K562 (cell line): ENCODE data around the gene TAF8. TPM values are rescaled to one million over a fixed set of nuclear protein-coding genes. Genes with fewer than 3 reads are reported as not detected.

ENCODE experiments used
- BCLAF1 ChIP-seq, 2 experiments: fragments of 450-650 bp in 1 of 2; IDR thresholded peaks; 2 replicates each; pipeline ENCODE4 v1.6.1; 2011 to 2017; ENCODE audit warnings: low read depth in 2 of 2, antibody characterized with exemption in 1 of 2, borderline replicate concordance in 1 of 2, low read length in 1 of 2, mild to moderate bottlenecking in 1 of 2, mixed read lengths in 1 of 2; ENCODE audit not compliant: control insufficient read depth in 1 of 2
- BDP1 ChIP-seq: IDR thresholded peaks from 3 replicates; pipeline ENCODE4 v1.6.1; 2011; ENCODE audit not compliant: insufficient read length, insufficient read depth
- HMG20B ChIP-seq: fragments of 250-450 bp; sonication (Bioruptor Pico); IDR thresholded peaks from 2 replicates; pipeline ENCODE4 v1.5.0; 2021; ENCODE audit warnings: mild to moderate bottlenecking
- NRF1 ChIP-seq, 2 experiments: fragments of 450-650 bp; IDR thresholded peaks in 1 of 2; conservative IDR thresholded peaks in 1 of 2; 2 replicates each; pipeline ENCODE4 v1.6.1; 2014; ENCODE audit warnings: mild to moderate bottlenecking in 2 of 2
- RBFOX2 ChIP-seq: fragments of 200-400 bp; formaldehyde crosslinking; IDR thresholded peaks from 2 replicates; pipeline ENCODE4 v1.6.1; 2017; ENCODE audit warnings: low read depth, mild to moderate bottlenecking, low read length, moderate library complexity
- ZHX1 ChIP-seq: fragments of 150-350 bp; conservative IDR thresholded peaks from 2 replicates; pipeline ENCODE4 v1.6.1; 2014; ENCODE audit warnings: low read length
- polyA plus RNA-seq, 8 experiments: library from polyadenylated mRNA; depleted of rRNA in 4 of 8; stranded (reverse) in 5 of 8; unstranded in 3 of 8; fragments of >200 nt; fragmentation: Nextera tagmentation in 2 of 8; fragmentation: Illumina TruSeq in 1 of 8; extraction: Ambion mirVana in 2 of 8; extraction: Trizol in 1 of 8; gene quantifications; 2 replicates each; pipeline versions ENCODE4 v1.2.1 to v1.2.3, GENCODE V29; 2011 to 2014; ENCODE audit warnings: inconsistent platforms in 1 of 8, missing spikeins in 1 of 8
- total RNA-seq, 7 experiments: library from RNA; depleted of rRNA in 6 of 7; stranded (reverse); fragments of >200 nt in 6 of 7; fragmentation: Illumina TruSeq in 2 of 7; extraction: Trizol in 2 of 7; gene quantifications; 2 replicates each; pipeline versions ENCODE4 v1.2.1 to v1.2.3, GENCODE V29; 2011 to 2021; ENCODE audit warnings: low replicate concordance in 1 of 7
- TF ChIP-seq, protein P1 (sequence below): sonication (generic); formaldehyde crosslinking; IDR thresholded peaks from 2 replicates; pipeline ENCODE4 v1.8.0; 2023; ENCODE audit warnings: mild to moderate bottlenecking, missing genetic modification reagents

The TAF8 gene
- total and polyA plus RNA-seq, 9 of the 15 experiments (the other 6 are each of a cell fraction or from before 2014, with no cell fraction given), result 29.4 to 84.0 (median 52.6) TPM

DNA sequence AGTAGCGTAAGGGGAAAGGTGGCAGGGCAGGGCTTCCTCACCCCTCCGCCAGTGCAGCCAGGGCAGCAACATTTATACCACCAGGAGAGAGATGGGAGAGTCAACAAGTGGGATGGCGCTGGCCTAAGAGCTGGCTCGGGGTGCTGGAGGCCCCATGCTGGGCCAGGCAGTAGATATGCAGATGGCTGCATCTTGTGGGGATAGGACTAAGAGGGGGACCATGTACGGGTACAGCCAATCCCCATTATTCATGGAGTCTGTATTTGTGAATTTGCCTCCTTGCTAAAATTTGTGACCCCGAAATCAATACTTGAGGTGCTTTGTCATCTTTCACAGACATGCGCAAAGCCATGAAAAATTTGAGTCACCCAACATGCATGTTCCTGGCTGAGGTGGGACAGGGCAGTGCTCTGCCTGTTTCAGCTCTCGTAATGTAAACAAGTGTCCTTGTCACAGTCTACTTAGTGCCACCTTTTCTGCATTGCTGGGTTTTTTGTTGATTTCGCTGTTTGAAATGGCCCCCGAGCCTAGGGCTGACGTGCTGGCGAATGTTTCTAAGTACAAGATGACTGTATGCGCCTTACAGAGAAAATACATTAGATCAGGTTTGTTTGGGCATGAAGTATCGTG is 27.5 kb upstream of the TAF8 start (continued):
- TF ChIP-seq BCLAF1 (IDR thresholded peaks at IDR 0.05; ENCODE audit: borderline replicate concordance in 1 of 2, control insufficient read depth in 1 of 2, low read depth in 2 of 2, low read length in 1 of 2) (no peak), HMG20B (CRISPR knock-in tag) (no peak), NRF1 (conservative IDR thresholded peaks at IDR 0.05 in 1 of 2, IDR thresholded peaks at IDR 0.05 in 1 of 2) (0 out of 4 replicates have a peak, but pooled peaks of 1 of the 2 experiments have one; percentile 21), BDP1 (no peak), RBFOX2 (no peak), ZHX1 (no peak)
- TF ChIP-seq, protein P1, sequence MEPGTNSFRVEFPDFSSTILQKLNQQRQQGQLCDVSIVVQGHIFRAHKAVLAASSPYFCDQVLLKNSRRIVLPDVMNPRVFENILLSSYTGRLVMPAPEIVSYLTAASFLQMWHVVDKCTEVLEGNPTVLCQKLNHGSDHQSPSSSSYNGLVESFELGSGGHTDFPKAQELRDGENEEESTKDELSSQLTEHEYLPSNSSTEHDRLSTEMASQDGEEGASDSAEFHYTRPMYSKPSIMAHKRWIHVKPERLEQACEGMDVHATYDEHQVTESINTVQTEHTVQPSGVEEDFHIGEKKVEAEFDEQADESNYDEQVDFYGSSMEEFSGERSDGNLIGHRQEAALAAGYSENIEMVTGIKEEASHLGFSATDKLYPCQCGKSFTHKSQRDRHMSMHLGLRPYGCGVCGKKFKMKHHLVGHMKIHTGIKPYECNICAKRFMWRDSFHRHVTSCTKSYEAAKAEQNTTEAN (CRISPR knock-in tag), result no peak
